BLaER1 treated with 17β-estradiol and CSF1 and Interleukin-3, amounts not matched to agents 10 nM and 100 nM (cell line): ENCODE data around the gene AAGAB.

Source experiments
- H3K27ac ChIP-seq, 11 experiments: shearing (Covaris generic); formaldehyde crosslinking; 2 replicates each; pipeline ENCODE4 v1.8.1; 2022
- H3K27me3 ChIP-seq, 11 experiments: shearing (Covaris generic); formaldehyde crosslinking; 2 replicates each; pipeline ENCODE4 v1.8.1; 2022
- H3K36me3 ChIP-seq, 11 experiments: shearing (Covaris generic); formaldehyde crosslinking; 2 replicates each; pipeline ENCODE4 v1.8.1; 2022
- H3K4me1 ChIP-seq, 10 experiments: shearing (Covaris generic); formaldehyde crosslinking; 2 replicates each; pipeline ENCODE4 v1.8.1; 2022
- H3K4me2 ChIP-seq, 11 experiments: shearing (Covaris generic); formaldehyde crosslinking; 2 replicates each; pipeline ENCODE4 v1.8.1; 2022
- H3K4me3 ChIP-seq, 10 experiments: shearing (Covaris generic); formaldehyde crosslinking; 2 replicates each; pipeline ENCODE4 v1.8.1; 2022
- H3K9ac ChIP-seq, 11 experiments: shearing (Covaris generic); formaldehyde crosslinking; 2 replicates each; pipeline ENCODE4 v1.8.1; 2022
- H3K9me3 ChIP-seq, 11 experiments: shearing (Covaris generic); formaldehyde crosslinking; replicated peaks in 1 of 11; 2 replicates each; pipeline ENCODE4 v1.8.1; 2022
- H4K20me1 ChIP-seq, 11 experiments: shearing (Covaris generic); formaldehyde crosslinking; 2 replicates each; pipeline ENCODE4 v1.8.1; 2022
- Cebpa-rat ChIP-seq, 11 experiments: shearing (Covaris generic); IDR thresholded peaks; 2 replicates each; pipeline ENCODE4 v1.8.1; 2022

AAGAB gene

GRCh38 chr15:67225336-67225735, 29.1 kb downstream of the AAGAB start:
- Histone ChIP-seq H3K4me2 (no peak overlapping the region), H3K4me3 (no peak overlapping the region), H3K9ac (no peak overlapping the region), H3K36me3 (peaks cover 13 to 65% (median 26%) of the 10 kb centered on the region in 11 experiments; a peak in 21 of 22 replicates), H3K4me1 (peaks cover 16 to 22% (median 18%) of the 10 kb centered on the region in 10 experiments), H4K20me1 (peaks cover 0 to 9% (median 0%) of the 10 kb centered on the region in 11 experiments; a peak in 3 of 22 replicates), H3K27me3 (no peaks in the 10 kb centered on the region), H3K9me3 (peaks cover 0 to 5% (median 0%) of the 10 kb centered on the region in 11 experiments; a peak in 1 of 22 replicates), H3K27ac (no peak overlapping the region)
- TF ChIP-seq Cebpa-rat (IDR thresholded peaks at IDR 0.05) = no peak

- Histone ChIP-seq H4K20me1 (peaks cover 0 to 9% (median 0%) of the 10 kb centered on the region in 11 experiments; a peak in 3 of 22 replicates), H3K27ac (no peak overlapping the region), H3K27me3 (no peaks in the 10 kb centered on the region), H3K9ac (no peak overlapping the region), H3K4me2 (no peak overlapping the region), H3K4me1 (peaks cover 16 to 22% (median 18%) of the 10 kb centered on the region in 10 experiments), H3K36me3 (peaks cover 8 to 65% (median 26%) of the 10 kb centered on the region in 11 experiments; a peak in 20 of 22 replicates), H3K9me3 (peaks cover 0 to 5% (median 0%) of the 10 kb centered on the region in 11 experiments; a peak in 1 of 22 replicates), H3K4me3 (no peak overlapping the region)
- TF ChIP-seq Cebpa-rat (IDR thresholded peaks at IDR 0.05) = no peak
Measured at GRCh38 chr15:67224889-67225288, 29.6 kb downstream of the AAGAB start.

GRCh38 chr15:67219288-67219687, 35.2 kb downstream of the AAGAB start:
- TF ChIP-seq Cebpa-rat (IDR thresholded peaks at IDR 0.05) = no peak
- Histone ChIP-seq H3K4me1 (peaks cover 0 to 8% (median 0%) of the 10 kb centered on the region in 10 experiments; a peak in 3 of 20 replicates), H3K4me2 (no peak overlapping the region)

GRCh38 chr15:67218428-67218827, 36.0 kb downstream of the AAGAB start:
- Histone ChIP-seq H4K20me1 (no peaks in the 10 kb centered on the region), H3K4me3 (no peak overlapping the region), H3K4me1 (peaks cover 0 to 8% (median 0%) of the 10 kb centered on the region in 10 experiments; a peak in 3 of 20 replicates), H3K27me3 (no peaks in the 10 kb centered on the region), H3K9ac (no peak overlapping the region), H3K4me2 (no peak overlapping the region), H3K27ac (no peak overlapping the region), H3K9me3 (peaks cover 0 to 5% (median 3%) of the 10 kb centered on the region in 11 experiments; a peak in 7 of 22 replicates), H3K36me3 (peaks cover 4 to 54% (median 17%) of the 10 kb centered on the region in 11 experiments; a peak in 17 of 22 replicates)
- TF ChIP-seq Cebpa-rat (IDR thresholded peaks at IDR 0.05) = no peak

More at GRCh38 chr15:67219288-67219687, 35.2 kb downstream of the AAGAB start:
- no peaks in the 10 kb centered on the region for H4K20me1 ChIP-seq
- no peak overlapping the region for H3K27ac ChIP-seq
- no peak overlapping the region for H3K4me3 ChIP-seq
- H3K27me3 ChIP-seq = no peaks in the 10 kb centered on the region
- H3K9ac ChIP-seq = no peak overlapping the region
- H3K9me3 ChIP-seq = peaks cover 0 to 5% (median 3%) of the 10 kb centered on the region in 11 experiments; a peak in 7 of 22 replicates
- H3K36me3 ChIP-seq = peaks cover 4 to 57% (median 17%) of the 10 kb centered on the region in 11 experiments; a peak in 17 of 22 replicates

- no peak for TF ChIP-seq Cebpa-rat (IDR thresholded peaks at IDR 0.05)
- no peak overlapping the region for H3K9ac ChIP-seq
- H3K4me1 ChIP-seq = peaks cover 0 to 8% (median 0%) of the 10 kb centered on the region in 10 experiments; a peak in 3 of 20 replicates
- peaks cover 4 to 53% (median 17%) of the 10 kb centered on the region in 11 experiments; a peak in 17 of 22 replicates for H3K36me3 ChIP-seq
- no peak overlapping the region for H3K27ac ChIP-seq
- peaks cover 0 to 5% (median 3%) of the 10 kb centered on the region in 11 experiments; a peak in 7 of 22 replicates for H3K9me3 ChIP-seq
- no peaks in the 10 kb centered on the region for H4K20me1 ChIP-seq
- H3K4me2 ChIP-seq = no peak overlapping the region
- no peaks in the 10 kb centered on the region for H3K27me3 ChIP-seq
- no peak overlapping the region for H3K4me3 ChIP-seq
Measured at GRCh38 chr15:67216859-67217258, 37.6 kb downstream of the AAGAB start.

- H3K4me3 ChIP-seq = no peak overlapping the region
- TF ChIP-seq Cebpa-rat (IDR thresholded peaks at IDR 0.05) = no peak
- no peak overlapping the region for H3K27ac ChIP-seq
- no peaks in the 10 kb centered on the region for H4K20me1 ChIP-seq
- no peaks in the 10 kb centered on the region for H3K27me3 ChIP-seq
- H3K9ac ChIP-seq = no peak overlapping the region
- no peak overlapping the region for H3K4me2 ChIP-seq
- H3K36me3 ChIP-seq = peaks cover 4 to 52% (median 13%) of the 10 kb centered on the region in 11 experiments; a peak in 16 of 22 replicates
- peaks cover 0 to 5% (median 3%) of the 10 kb centered on the region in 11 experiments; a peak in 7 of 22 replicates for H3K9me3 ChIP-seq
- peaks cover 0 to 8% (median 0%) of the 10 kb centered on the region in 10 experiments; a peak in 3 of 20 replicates for H3K4me1 ChIP-seq
Measured at GRCh38 chr15:67215102-67215501, 39.4 kb downstream of the AAGAB start.

- Histone ChIP-seq H4K20me1 (no peaks in the 10 kb centered on the region), H3K4me2 (no peak overlapping the region), H3K9me3 (peaks cover 0 to 10% (median 0%) of the 10 kb centered on the region in 11 experiments; a peak in 6 of 22 replicates), H3K36me3 (peaks cover 12 to 54% (median 20%) of the 10 kb centered on the region in 11 experiments), H3K4me3 (no peak overlapping the region), H3K4me1 (peaks cover 0 to 9% (median 3%) of the 10 kb centered on the region in 10 experiments; a peak in 5 of 20 replicates), H3K27me3 (no peaks in the 10 kb centered on the region), H3K27ac (no peak overlapping the region), H3K9ac (no peak overlapping the region)
- TF ChIP-seq Cebpa-rat (IDR thresholded peaks at IDR 0.05) = no peak
Measured at GRCh38 chr15:67212684-67213367, 41.6 kb downstream of the AAGAB start.

GRCh38 chr15:67210555-67211168, 43.8 kb downstream of the AAGAB start:
- Histone ChIP-seq H3K4me3 (no peak overlapping the region), H3K4me2 (no peak overlapping the region), H3K4me1 (peaks cover 0 to 9% (median 0%) of the 10 kb centered on the region in 10 experiments; a peak in 2 of 20 replicates), H3K36me3 (peaks cover 22 to 70% (median 35%) of the 10 kb centered on the region in 11 experiments), H4K20me1 (no peaks in the 10 kb centered on the region), H3K27ac (no peak overlapping the region), H3K27me3 (no peaks in the 10 kb centered on the region), H3K9me3 (peaks cover 0 to 10% (median 0%) of the 10 kb centered on the region in 11 experiments; a peak in 6 of 22 replicates), H3K9ac (no peak overlapping the region)
- TF ChIP-seq Cebpa-rat (IDR thresholded peaks at IDR 0.05) = no peak

GRCh38 chr15:67208396-67208795, 46.1 kb downstream of the AAGAB start:
- Histone ChIP-seq H3K4me1 (peaks cover 0 to 9% (median 0%) of the 10 kb centered on the region in 10 experiments; a peak in 2 of 20 replicates), H3K9me3 (peaks cover 0 to 10% (median 0%) of the 10 kb centered on the region in 11 experiments; a peak in 6 of 22 replicates)

More at GRCh38 chr15:67208396-67208795, 46.1 kb downstream of the AAGAB start:
- Histone ChIP-seq H3K36me3 (peaks cover 22 to 86% (median 52%) of the 10 kb centered on the region in 11 experiments), H3K4me2 (no peak overlapping the region), H3K27me3 (no peaks in the 10 kb centered on the region), H3K9ac (no peak overlapping the region), H4K20me1 (no peaks in the 10 kb centered on the region), H3K4me3 (no peak overlapping the region), H3K27ac (no peak overlapping the region)
- TF ChIP-seq Cebpa-rat (IDR thresholded peaks at IDR 0.05) = no peak
